Left lung (tissue), 10 donors: Measurements from ENCODE around the gene AP4B1. TPM values are rescaled to one million over a fixed set of nuclear protein-coding genes. Genes with fewer than 3 reads are reported as not detected.

Experiments used
- ATAC-seq: fragments of 200-7000 bp; cut with Tn5 transposase; one replicate; pipeline ENCODE4 v1.9.1; 2020; ENCODE audit warnings: moderate library complexity
- DNase-seq, 4 donors: peaks; one replicate each; pipeline ENCODE4 v3.0.0-alpha.2; 2013 to 2020
- H3K27ac ChIP-seq, 2 donors: fragments of 200-600 bp; sonication (generic) in 1 of 2; one replicate each; pipeline versions ENCODE4 v1.5.0 to v1.8.0; 2020 to 2021
- H3K27me3 ChIP-seq, 2 donors: fragments of 200-600 bp; sonication (generic) in 1 of 2; one replicate each; pipeline versions ENCODE4 v1.5.0 to v1.8.0; 2020 to 2021
- H3K36me3 ChIP-seq, 2 donors: fragments of 200-600 bp; sonication (generic) in 1 of 2; one replicate each; pipeline versions ENCODE4 v1.5.0 to v1.8.0; 2020 to 2021
- H3K4me1 ChIP-seq, 2 donors: fragments of 200-600 bp; one replicate each; pipeline ENCODE4 v1.8.0; 2021
- H3K4me3 ChIP-seq, 2 donors: fragments of 200-600 bp; sonication (generic) in 1 of 2; one replicate each; pipeline versions ENCODE4 v1.5.0 to v1.8.0; 2020 to 2021; ENCODE audit warnings: mild to moderate bottlenecking in 1 of 2
- H3K9me3 ChIP-seq, 2 donors: fragments of 200-600 bp; sonication (generic) in 1 of 2; one replicate each; pipeline versions ENCODE4 v1.5.0 to v1.8.0; 2020 to 2021
- CTCF ChIP-seq, 2 donors: fragments of 200-600 bp; sonication (generic) in 1 of 2; IDR thresholded peaks; one replicate each; pipeline versions ENCODE4 v1.5.0 to v1.8.0; 2021; ENCODE audit warnings: antibody characterized with exemption in 2 of 2
- intact Hi-C, 2 donors: fragments of 100-400 bp; cut with DNase I; formaldehyde crosslinking; loops; one replicate each; pipeline versions ENCODE4 v1.11.2 to v1.14.2; 2022
- polyA plus RNA-seq, 6 donors: library from polyadenylated mRNA; unstranded; fragments of 120-200 nt; gene quantifications; one replicate each; pipeline ENCODE4 v1.2.1, GENCODE V29; 2013; ENCODE audit not compliant: insufficient read length in 6 of 6
- total RNA-seq, 2 donors: library from RNA; stranded (reverse); fragmentation: NEBNext Ultra II Directional; extraction: Animal tissue kit (Norgen Biotek cat#: 25700); gene quantifications; one replicate each; pipeline ENCODE4 v1.2.1, GENCODE V29; 2021
- donor health status: DM: no; HTN: yes; CAD: no.
- donor health status: DM: no; HTN: no; CAD: no.

The AP4B1 gene
- total and polyA plus RNA-seq, 8 donors = 15.4 to 65.1 (median 54.6) TPM

- Histone ChIP-seq H3K36me3 (no peaks in the 10 kb centered on the region), H3K4me3 (no peak overlapping the region), H3K27me3 (no peaks in the 10 kb centered on the region), H3K4me1 (peaks cover 0 to 45% of the 10 kb centered on the region in 2 donors), H3K9me3 (no peaks in the 10 kb centered on the region), H3K27ac (no peak overlapping the region)
- DNase-seq (no peak), ATAC-seq (no peak)
- TF ChIP-seq CTCF (IDR thresholded peaks at IDR 0.05) = no peak
- intact Hi-C loops = no loop called here
Measured at GRCh38 chr1:113875714-113876113, 28.9 kb downstream of the AP4B1 start.

- intact Hi-C loops = no loop called here
- peak overlapping the region in 1 of 2 donors; percentile 94 for H3K27ac ChIP-seq
- H3K9me3 ChIP-seq = no peaks in the 10 kb centered on the region
- TF ChIP-seq CTCF (IDR thresholded peaks at IDR 0.05) = no peak
- ATAC-seq (no peak), DNase-seq (no peak)
- no peaks in the 10 kb centered on the region for H3K27me3 ChIP-seq
- H3K4me1 ChIP-seq = peaks cover 0 to 50% of the 10 kb centered on the region in 2 donors
- H3K4me3 ChIP-seq = no peak overlapping the region
- no peaks in the 10 kb centered on the region for H3K36me3 ChIP-seq
Measured at GRCh38 chr1:113874012-113874879, 30.4 kb downstream of the AP4B1 start.

- no peaks in the 10 kb centered on the region for H3K27me3 ChIP-seq
- intact Hi-C loops = no loop called here
- peak overlapping the region in 1 of 2 donors; percentile 35 for H3K4me3 ChIP-seq
- peaks cover 0 to 63% of the 10 kb centered on the region in 2 donors for H3K4me1 ChIP-seq
- H3K27ac ChIP-seq = peak overlapping the region; percentile 63 to 94
- DNase-seq (no peak), ATAC-seq (peak; percentile 52)
- no peaks in the 10 kb centered on the region for H3K36me3 ChIP-seq
- H3K9me3 ChIP-seq = no peaks in the 10 kb centered on the region
- TF ChIP-seq CTCF (IDR thresholded peaks at IDR 0.05) = no peak
Measured at GRCh38 chr1:113872219-113872935, 32.2 kb downstream of the AP4B1 start.

GRCh38 chr1:113871597-113872113 is 32.9 kb downstream of the AP4B1 start, which contains the start of gene PTPN22:
Gene PTPN22, minus strand, starts transcription at chr1:113871712.
- Histone ChIP-seq H3K36me3 (no peaks in the 10 kb centered on the region), H3K4me3 (peak within 1 kb of the TSS in 1 of 2 donors; percentile 35), H3K27ac (peak within 1 kb of the TSS; percentile 63 to 94), H3K4me1 (peaks cover 0 to 63% of the 10 kb centered on the region in 2 donors), H3K27me3 (no peaks in the 10 kb centered on the region), H3K9me3 (no peaks in the 10 kb centered on the region)
- peak in 3 of 4 donors; percentile 6 to 85 (median 71) for DNase-seq
- peak; percentile 91 for ATAC-seq
- intact Hi-C loops = no loop called here
- TF ChIP-seq CTCF (IDR thresholded peaks at IDR 0.05) = no peak

GRCh38 chr1:113870778-113871177 is 33.8 kb downstream of the AP4B1 start:
- DNase-seq (no peak), ATAC-seq (no peak)
- Histone ChIP-seq H3K27me3 (no peaks in the 10 kb centered on the region), H3K36me3 (no peaks in the 10 kb centered on the region), H3K4me1 (peaks cover 0 to 63% of the 10 kb centered on the region in 2 donors), H3K9me3 (no peaks in the 10 kb centered on the region), H3K27ac (peak overlapping the region; percentile 63 to 94), H3K4me3 (peak overlapping the region in 1 of 2 donors; percentile 35)
- intact Hi-C loops = no loop called here
- TF ChIP-seq CTCF (IDR thresholded peaks at IDR 0.05) = no peak
